CD14-positive monocyte (primary cell): Measurements from ENCODE around the gene POU6F2. TPM values are rescaled to one million over a fixed set of nuclear protein-coding genes. Genes with fewer than 3 reads are reported as not detected.

ENCODE experiments used
- DNase-seq, 3 donors: peaks; one replicate each; pipeline ENCODE4 v3.0.0-alpha.2; 2011 to 2022
- H2AFZ ChIP-seq: 2 replicates; pipeline ENCODE4 v1.6.0; 2012; ENCODE audit warnings: mild to moderate bottlenecking, low read depth, low read length, inconsistent platforms; ENCODE audit not compliant: insufficient read depth, poor library complexity, severe bottlenecking
- H3K27ac ChIP-seq, 2 donors: 1 replicate in 1 of 2; 2 replicates in 1 of 2; pipeline ENCODE4 v1.5.1; 2012 to 2013; ENCODE audit warnings: low read length in 2 of 2, control low read depth in 1 of 2, inconsistent platforms in 1 of 2, low read depth in 1 of 2, mild to moderate bottlenecking in 1 of 2
- H3K27me3 ChIP-seq, 2 donors: one replicate each; pipeline versions ENCODE4 v1.6.0 to v1.6.1; 2011 to 2013; ENCODE audit warnings: low read length in 2 of 2; ENCODE audit not compliant: control insufficient read depth in 2 of 2, insufficient read depth in 2 of 2
- H3K36me3 ChIP-seq, 2 donors: replicated peaks in 1 of 2; 1 replicate in 1 of 2; 2 replicates in 1 of 2; pipeline versions ENCODE4 v1.5.1 to v1.6.1; 2012 to 2013; ENCODE audit warnings: low read length in 2 of 2, control low read depth in 1 of 2, inconsistent platforms in 1 of 2, mild to moderate bottlenecking in 1 of 2; ENCODE audit not compliant: insufficient read depth in 2 of 2, control insufficient read depth in 1 of 2
- H3K4me1 ChIP-seq, 2 donors: 1 replicate in 1 of 2; 2 replicates in 1 of 2; pipeline versions ENCODE4 v1.5.1 to v1.6.1; 2012 to 2013; ENCODE audit warnings: low read length in 2 of 2, control low read depth in 1 of 2, inconsistent platforms in 1 of 2, mild to moderate bottlenecking in 1 of 2, moderate library complexity in 1 of 2; ENCODE audit not compliant: insufficient read depth in 2 of 2, control insufficient read depth in 1 of 2
- H3K4me2 ChIP-seq: replicated peaks from 2 replicates; pipeline ENCODE3; 2012; ENCODE audit warnings: low read length, moderate library complexity, mild to moderate bottlenecking; ENCODE audit not compliant: poor library complexity, severe bottlenecking; ENCODE audit errors: extremely low read depth
- H3K4me3 ChIP-seq, 3 experiments: fragments of 200-600 bp in 1 of 3; sonication (generic) in 1 of 3; replicated peaks in 1 of 3; 1 replicate in 2 of 3; 2 replicates in 1 of 3; pipeline ENCODE4 v1.5.1; 2011 to 2013; ENCODE audit warnings: low read length in 3 of 3, mild to moderate bottlenecking in 3 of 3, control low read depth in 2 of 3, low read depth in 2 of 3, inconsistent platforms in 1 of 3, moderate library complexity in 1 of 3
- H3K79me2 ChIP-seq: 2 replicates; pipeline ENCODE4 v1.6.0; 2012; ENCODE audit warnings: mild to moderate bottlenecking, control low read depth, inconsistent platforms, low read length, moderate library complexity; ENCODE audit not compliant: insufficient read depth
- H3K9ac ChIP-seq: 2 replicates; pipeline ENCODE4 v1.6.0; 2017; ENCODE audit warnings: low read length, mild to moderate bottlenecking; ENCODE audit not compliant: insufficient read depth, poor library complexity, severe bottlenecking
- H3K9me3 ChIP-seq, 2 donors: replicated peaks in 1 of 2; 1 replicate in 1 of 2; 2 replicates in 1 of 2; pipeline versions ENCODE4 v1.5.1 to v1.6.1; 2012 to 2013; ENCODE audit warnings: low read length in 2 of 2, control low read depth in 1 of 2; ENCODE audit not compliant: control insufficient read depth in 1 of 2, insufficient read depth in 1 of 2
- H4K20me1 ChIP-seq: 2 replicates; pipeline ENCODE4 v1.6.0; 2012; ENCODE audit warnings: mild to moderate bottlenecking, low read length, control low read depth, moderate library complexity; ENCODE audit not compliant: insufficient read depth
- H3K27ac Mint-ChIP-seq, 7 donors: one replicate each; pipeline ENCODE4 v1.8.0; 2020; ENCODE audit warnings: mild to moderate bottlenecking in 7 of 7, mixed read lengths in 7 of 7, moderate library complexity in 6 of 7, inconsistent platforms in 2 of 7
- H3K27me3 Mint-ChIP-seq, 3 donors: one replicate each; pipeline ENCODE4 v1.8.0; 2021 to 2022; ENCODE audit warnings: low read depth in 3 of 3, mild to moderate bottlenecking in 3 of 3, mixed read lengths in 3 of 3, moderate library complexity in 3 of 3, inconsistent platforms in 1 of 3
- H3K36me3 Mint-ChIP-seq, 2 donors: one replicate each; pipeline ENCODE4 v1.8.0; 2020; ENCODE audit warnings: mixed read lengths in 2 of 2, inconsistent platforms in 1 of 2, mild to moderate bottlenecking in 1 of 2
- H3K4me1 Mint-ChIP-seq: one replicate; pipeline ENCODE4 v1.8.0; 2020; ENCODE audit warnings: mild to moderate bottlenecking, mixed read lengths
- H3K4me3 Mint-ChIP-seq, 2 donors: one replicate each; pipeline ENCODE4 v1.8.0; 2020; ENCODE audit warnings: mild to moderate bottlenecking in 2 of 2, mixed read lengths in 2 of 2, moderate library complexity in 1 of 2
- H3K9me3 Mint-ChIP-seq, 7 donors: one replicate each; pipeline ENCODE4 v1.8.0; 2020 to 2022; ENCODE audit warnings: mixed read lengths in 7 of 7, mild to moderate bottlenecking in 6 of 7, moderate library complexity in 6 of 7, inconsistent platforms in 2 of 7
- WGBS: methylation state at CpG from one replicate; pipeline ENCODE4 v1.1.5; 2013; ENCODE audit warnings: missing lambda C conversion rate; ENCODE audit not compliant: insufficient coverage; 5-methylcytosine and 5-hydroxymethylcytosine counted together
- intact Hi-C, 2 donors: fragments of 100-400 bp; cut with micrococcal nuclease; formaldehyde crosslinking; loops; one replicate each; pipeline versions ENCODE4 v1.15.0 to v1.15.1; 2023
- polyA plus RNA-seq, 3 donors: library from polyadenylated mRNA; depleted of rRNA in 1 of 3; unstranded in 2 of 3; stranded (reverse) in 1 of 3; fragments of 300-500 nt in 2 of 3; fragments of >200 nt in 1 of 3; fragmentation: Illumina TruSeq in 2 of 3; gene quantifications; 1 replicate in 2 of 3; 2 replicates in 1 of 3; pipeline ENCODE4 v1.2.3, GENCODE V29; 2012 to 2021
- TF ChIP-seq, protein P1 (sequence below): fragments of 200-600 bp; IDR thresholded peaks from one replicate; pipeline ENCODE4 v1.8.0; 2022; ENCODE audit warnings: antibody characterized with exemption, mild to moderate bottlenecking

Gene POU6F2
- polyA plus RNA-seq, 3 donors: not detected

- H3K27me3 ChIP-seq: peaks cover 7 to 12% of the 10 kb centered on the region in 2 donors
- no peak overlapping the region for H3K4me3 Mint-ChIP-seq
- 97% methylated on average over 5 of the region's 10 CpGs for WGBS
- H3K4me3 ChIP-seq: no peak overlapping the region
- DNase-seq: no peak
- peaks cover 16 to 17% (median 16%) of the 10 kb centered on the region in 3 donors for H3K27me3 Mint-ChIP-seq
- intact Hi-C loops: no loop called here
- no peaks in the 10 kb centered on the region for H3K4me1 ChIP-seq
- TF ChIP-seq, protein P1, sequence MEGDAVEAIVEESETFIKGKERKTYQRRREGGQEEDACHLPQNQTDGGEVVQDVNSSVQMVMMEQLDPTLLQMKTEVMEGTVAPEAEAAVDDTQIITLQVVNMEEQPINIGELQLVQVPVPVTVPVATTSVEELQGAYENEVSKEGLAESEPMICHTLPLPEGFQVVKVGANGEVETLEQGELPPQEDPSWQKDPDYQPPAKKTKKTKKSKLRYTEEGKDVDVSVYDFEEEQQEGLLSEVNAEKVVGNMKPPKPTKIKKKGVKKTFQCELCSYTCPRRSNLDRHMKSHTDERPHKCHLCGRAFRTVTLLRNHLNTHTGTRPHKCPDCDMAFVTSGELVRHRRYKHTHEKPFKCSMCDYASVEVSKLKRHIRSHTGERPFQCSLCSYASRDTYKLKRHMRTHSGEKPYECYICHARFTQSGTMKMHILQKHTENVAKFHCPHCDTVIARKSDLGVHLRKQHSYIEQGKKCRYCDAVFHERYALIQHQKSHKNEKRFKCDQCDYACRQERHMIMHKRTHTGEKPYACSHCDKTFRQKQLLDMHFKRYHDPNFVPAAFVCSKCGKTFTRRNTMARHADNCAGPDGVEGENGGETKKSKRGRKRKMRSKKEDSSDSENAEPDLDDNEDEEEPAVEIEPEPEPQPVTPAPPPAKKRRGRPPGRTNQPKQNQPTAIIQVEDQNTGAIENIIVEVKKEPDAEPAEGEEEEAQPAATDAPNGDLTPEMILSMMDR: no peak
- H3K9me3 ChIP-seq: no peaks in the 10 kb centered on the region
- H3K27ac ChIP-seq: no peak overlapping the region
- H3K4me2 ChIP-seq: no peak overlapping the region
- no peaks in the 10 kb centered on the region for H3K79me2 ChIP-seq
- no peaks in the 10 kb centered on the region for H4K20me1 ChIP-seq
- no peak overlapping the region for H3K27ac Mint-ChIP-seq
- H3K36me3 Mint-ChIP-seq: no peaks in the 10 kb centered on the region
- peaks cover 0 to 3% (median 0%) of the 10 kb centered on the region in 7 donors for H3K9me3 Mint-ChIP-seq
- H3K9ac ChIP-seq: no peak overlapping the region
- no peak overlapping the region for H2AFZ ChIP-seq
- H3K36me3 ChIP-seq: no peaks in the 10 kb centered on the region
- H3K4me1 Mint-ChIP-seq: peaks cover 3% of the 10 kb centered on the region
Observed at GRCh38 chr7:39086638-39087360, 109.1 kb downstream of the POU6F2 start.

- no peak overlapping the region for H3K4me3 Mint-ChIP-seq
- Histone ChIP-seq H3K9me3 (no peaks in the 10 kb centered on the region), H3K27me3 (peaks cover 7 to 12% of the 10 kb centered on the region in 2 donors), H3K4me2 (no peak overlapping the region), H3K9ac (no peak overlapping the region), H3K36me3 (no peaks in the 10 kb centered on the region), H3K4me3 (no peak overlapping the region), H3K79me2 (no peaks in the 10 kb centered on the region), H3K4me1 (no peaks in the 10 kb centered on the region), H2AFZ (no peak overlapping the region), H4K20me1 (no peaks in the 10 kb centered on the region), H3K27ac (no peak overlapping the region)
- H3K9me3 Mint-ChIP-seq: peaks cover 0 to 3% (median 0%) of the 10 kb centered on the region in 7 donors
- TF ChIP-seq, protein P1: no peak
- WGBS: 86% methylated on average over 2 of the region's 3 CpGs
- peaks cover 3% of the 10 kb centered on the region for H3K4me1 Mint-ChIP-seq
- no peak overlapping the region for H3K27ac Mint-ChIP-seq
- intact Hi-C loops: no loop called here
- peaks cover 13 to 17% (median 15%) of the 10 kb centered on the region in 3 donors for H3K27me3 Mint-ChIP-seq
- no peak for DNase-seq
- H3K36me3 Mint-ChIP-seq: no peaks in the 10 kb centered on the region
Observed at GRCh38 chr7:39088730-39089593, 111.3 kb downstream of the POU6F2 start.
